Measurements from ENCODE around the gene TWF2.

Gene TWF2

GRCh38 chr3:52229656-52230055, 9.3 kb downstream of the TWF2 start:
- H3K27me3 ChIP-seq (ENCODE audit: control insufficient read depth in 1 of 2, insufficient read depth in 2 of 2, low read length in 2 of 2), result no peaks in the 10 kb centered on the region
- peaks cover 32 to 40% of the 10 kb centered on the region in 2 donors for H3K36me3 ChIP-seq (ENCODE audit: control insufficient read depth in 2 of 2, insufficient read depth in 2 of 2, low read length in 2 of 2)
- no peak overlapping the region for H3K27ac ChIP-seq (ENCODE audit: low read length)
- no peak overlapping the region for H3K9ac ChIP-seq (ENCODE audit: low read length in 2 of 2)
- H3K4me3 ChIP-seq (ENCODE audit: low read length in 2 of 2), result no peak overlapping the region
- peaks cover 8% of the 10 kb centered on the region for H3K4me1 ChIP-seq (ENCODE audit: control insufficient read depth, insufficient read depth, low read length)
- no peaks in the 10 kb centered on the region for H3K9me3 ChIP-seq (ENCODE audit: control insufficient read depth in 2 of 2, low read length in 2 of 2)

DNA sequence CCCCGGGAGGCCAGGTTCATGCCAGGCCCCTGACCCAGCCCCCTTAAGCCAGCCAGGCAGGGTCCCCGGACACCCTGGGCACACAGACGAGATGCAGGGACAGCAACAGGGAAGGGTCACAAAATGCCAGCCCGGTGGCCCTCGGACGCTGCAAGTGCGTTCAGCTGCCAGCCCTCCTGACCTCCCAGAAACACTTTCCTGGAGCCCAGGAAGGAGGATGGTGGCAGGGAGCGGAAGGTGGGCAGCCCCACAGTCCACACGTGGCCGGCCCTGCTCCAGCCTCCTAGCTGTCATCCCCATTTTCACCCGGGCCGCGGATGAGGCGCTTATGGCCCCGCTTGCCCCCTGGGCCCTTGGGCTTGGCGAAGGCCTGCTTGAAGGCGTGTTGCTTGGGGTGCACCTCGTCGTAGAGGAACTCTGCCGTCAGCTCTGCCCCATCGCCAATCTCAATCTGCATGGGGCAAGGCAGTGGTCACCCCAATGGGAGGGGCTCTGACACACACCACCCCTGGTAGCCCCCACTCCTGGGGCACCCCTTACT, 10.1 kb downstream of the TWF2 start:
- Histone ChIP-seq H3K9me3 (ENCODE audit: control insufficient read depth in 2 of 2, low read length in 2 of 2) (no peaks in the 10 kb centered on the region), H3K36me3 (ENCODE audit: control insufficient read depth in 2 of 2, insufficient read depth in 2 of 2, low read length in 2 of 2) (peaks cover 29 to 38% of the 10 kb centered on the region in 2 donors), H3K9ac (ENCODE audit: low read length in 2 of 2) (no peak overlapping the region), H3K27ac (ENCODE audit: low read length) (no peak overlapping the region), H3K27me3 (ENCODE audit: control insufficient read depth in 1 of 2, insufficient read depth in 2 of 2, low read length in 2 of 2) (no peaks in the 10 kb centered on the region), H3K4me1 (ENCODE audit: control insufficient read depth, insufficient read depth, low read length) (peaks cover 5% of the 10 kb centered on the region), H3K4me3 (ENCODE audit: low read length in 2 of 2) (no peak overlapping the region)

DNA sequence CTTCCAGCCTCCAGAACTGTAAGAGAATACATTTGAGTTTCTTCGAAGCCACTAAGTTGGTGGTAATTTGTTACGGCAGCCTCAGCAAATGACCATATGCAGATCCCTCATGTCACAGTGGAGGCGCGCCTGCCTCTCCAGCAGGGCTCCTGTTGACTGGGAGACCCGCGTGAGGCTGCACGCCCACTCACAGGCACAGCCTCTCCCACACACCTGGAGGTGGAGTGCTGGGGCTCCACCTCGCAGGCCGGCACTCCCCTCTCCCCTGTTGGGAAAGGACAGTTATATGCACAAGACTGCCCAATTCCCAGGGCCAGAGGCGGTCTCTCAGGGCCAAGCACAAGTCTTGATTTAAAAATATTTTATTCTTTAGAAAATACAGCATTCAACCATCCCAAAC, 10.7 kb downstream of the TWF2 start:
- Histone ChIP-seq H3K27ac (ENCODE audit: low read length) (no peak overlapping the region), H3K9ac (ENCODE audit: low read length in 2 of 2) (no peak overlapping the region), H3K4me3 (ENCODE audit: low read length in 2 of 2) (no peak overlapping the region), H3K9me3 (ENCODE audit: control insufficient read depth in 2 of 2, low read length in 2 of 2) (no peaks in the 10 kb centered on the region), H3K4me1 (ENCODE audit: control insufficient read depth, insufficient read depth, low read length) (peaks cover 5% of the 10 kb centered on the region), H3K27me3 (ENCODE audit: control insufficient read depth in 1 of 2, insufficient read depth in 2 of 2, low read length in 2 of 2) (no peaks in the 10 kb centered on the region), H3K36me3 (ENCODE audit: control insufficient read depth in 2 of 2, insufficient read depth in 2 of 2, low read length in 2 of 2) (peaks cover 29 to 38% of the 10 kb centered on the region in 2 donors)

DNA sequence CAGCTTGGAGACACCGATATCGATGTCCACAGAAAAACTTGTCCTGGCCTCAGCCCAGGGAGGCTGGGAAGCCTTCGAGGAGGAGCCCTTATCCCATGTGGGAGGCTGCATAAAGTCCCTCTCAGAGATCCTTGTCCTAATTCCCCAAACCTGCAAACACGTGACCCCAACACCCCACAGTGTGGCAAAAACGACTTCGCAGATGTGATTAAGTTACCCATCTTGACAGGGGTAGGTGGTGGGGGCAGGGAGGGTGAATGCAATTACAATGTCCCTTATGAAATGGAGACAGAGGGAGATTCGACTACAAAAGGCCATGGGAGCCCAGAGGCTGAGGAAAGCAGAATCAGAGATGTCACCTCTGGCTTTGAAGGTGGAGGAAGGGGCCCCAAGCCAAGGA, 11.2 kb downstream of the TWF2 start:
- Histone ChIP-seq H3K4me1 (ENCODE audit: control insufficient read depth, insufficient read depth, low read length) (peaks cover 5% of the 10 kb centered on the region), H3K27ac (ENCODE audit: low read length) (no peak overlapping the region), H3K27me3 (ENCODE audit: control insufficient read depth in 1 of 2, insufficient read depth in 2 of 2, low read length in 2 of 2) (no peaks in the 10 kb centered on the region), H3K4me3 (ENCODE audit: low read length in 2 of 2) (no peak overlapping the region), H3K9ac (ENCODE audit: low read length in 2 of 2) (no peak overlapping the region), H3K36me3 (ENCODE audit: control insufficient read depth in 2 of 2, insufficient read depth in 2 of 2, low read length in 2 of 2) (peaks cover 29 to 34% of the 10 kb centered on the region in 2 donors), H3K9me3 (ENCODE audit: control insufficient read depth in 2 of 2, low read length in 2 of 2) (no peaks in the 10 kb centered on the region)

DNA sequence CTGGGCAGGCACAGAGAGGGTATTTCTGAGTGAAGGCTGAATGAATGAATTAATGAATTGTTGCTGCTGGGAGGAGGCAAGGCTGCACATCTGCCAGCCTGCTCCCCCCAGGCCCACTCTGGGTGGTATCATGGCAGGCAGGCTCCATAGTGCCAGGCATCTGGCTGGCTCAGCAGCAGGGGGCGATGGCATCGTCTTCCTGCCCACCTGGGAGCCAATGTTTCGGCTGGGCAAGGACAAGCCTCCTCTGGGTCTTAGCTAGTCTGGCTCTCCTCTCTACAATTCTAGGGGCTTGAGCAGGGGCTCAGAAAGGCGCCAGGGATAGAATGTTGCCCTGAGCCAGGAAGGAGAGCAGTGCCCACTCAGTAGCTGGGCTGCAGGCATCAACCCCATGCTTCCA, 11.8 kb downstream of the TWF2 start:
- Histone ChIP-seq H3K27ac (ENCODE audit: low read length) (no peak overlapping the region), H3K4me1 (ENCODE audit: control insufficient read depth, insufficient read depth, low read length) (peaks cover 2% of the 10 kb centered on the region), H3K27me3 (ENCODE audit: control insufficient read depth in 1 of 2, insufficient read depth in 2 of 2, low read length in 2 of 2) (no peaks in the 10 kb centered on the region), H3K9ac (ENCODE audit: low read length in 2 of 2) (no peak overlapping the region), H3K36me3 (ENCODE audit: control insufficient read depth in 2 of 2, insufficient read depth in 2 of 2, low read length in 2 of 2) (peaks cover 29 to 31% of the 10 kb centered on the region in 2 donors), H3K4me3 (ENCODE audit: low read length in 2 of 2) (no peak overlapping the region), H3K9me3 (ENCODE audit: control insufficient read depth in 2 of 2, low read length in 2 of 2) (no peaks in the 10 kb centered on the region)

- H3K36me3 ChIP-seq (ENCODE audit: control insufficient read depth in 2 of 2, insufficient read depth in 2 of 2, low read length in 2 of 2), result peaks cover 28 to 31% of the 10 kb centered on the region in 2 donors
- H3K9me3 ChIP-seq (ENCODE audit: control insufficient read depth in 2 of 2, low read length in 2 of 2), result no peaks in the 10 kb centered on the region
- H3K4me1 ChIP-seq (ENCODE audit: control insufficient read depth, insufficient read depth, low read length), result peaks cover 3% of the 10 kb centered on the region
- H3K4me3 ChIP-seq (ENCODE audit: low read length in 2 of 2), result no peak overlapping the region
- H3K9ac ChIP-seq (ENCODE audit: low read length in 2 of 2), result no peak overlapping the region
- no peak overlapping the region for H3K27ac ChIP-seq (ENCODE audit: low read length)
- no peaks in the 10 kb centered on the region for H3K27me3 ChIP-seq (ENCODE audit: control insufficient read depth in 1 of 2, insufficient read depth in 2 of 2, low read length in 2 of 2)
Observed at GRCh38 chr3:52226229-52226817, 12.6 kb downstream of the TWF2 start.

DNA sequence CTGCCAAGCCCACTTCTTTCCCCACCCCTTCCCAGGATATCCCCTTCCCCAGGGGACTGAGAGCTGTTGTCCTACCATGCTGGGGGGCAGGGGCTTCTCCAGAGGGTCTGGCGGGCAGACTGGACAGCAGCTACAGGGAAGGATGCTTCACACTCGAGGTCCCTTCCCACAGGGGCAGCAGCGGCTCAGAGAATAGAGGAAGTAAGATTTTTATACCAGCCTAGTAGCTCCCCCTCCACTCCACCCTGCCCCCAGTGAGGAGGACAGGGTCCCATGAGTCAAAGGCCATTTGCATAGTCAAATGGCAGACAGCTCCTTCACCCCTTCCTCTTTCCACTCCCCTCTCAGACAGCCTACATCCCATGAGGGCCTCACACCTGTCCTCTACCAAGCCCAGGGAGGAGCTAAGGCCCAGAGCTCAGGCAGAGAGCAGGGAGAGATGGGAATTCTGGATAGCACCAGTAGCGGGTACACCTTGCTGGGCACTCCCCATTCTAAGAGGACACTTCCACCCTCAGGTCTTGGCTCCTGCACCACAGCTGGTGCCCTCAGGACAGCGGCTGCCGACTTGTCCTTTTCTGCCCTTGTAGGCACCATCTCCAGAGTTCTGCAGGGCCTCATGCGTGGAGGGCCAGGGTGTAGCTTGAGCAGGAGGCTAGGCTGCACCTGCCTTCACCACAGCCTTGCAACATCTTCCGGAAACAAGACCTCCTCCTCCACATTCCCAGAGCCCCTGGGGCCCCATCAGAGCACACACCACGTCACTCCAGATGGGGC, 13.3 kb downstream of the TWF2 start, which contains the start of gene TLR9:
TSS of gene TLR9 (minus strand) at position 194 of the 777 bp plus-strand sequence. CDS start at position 78, 116 bp downstream.
- Histone ChIP-seq H3K4me1 (ENCODE audit: control insufficient read depth, insufficient read depth, low read length) (peaks cover 6% of the 10 kb centered on the region), H3K9ac (ENCODE audit: low read length in 2 of 2) (no peak within 1 kb of the TSS), H3K27ac (ENCODE audit: low read length) (no peak within 1 kb of the TSS), H3K27me3 (ENCODE audit: control insufficient read depth in 1 of 2, insufficient read depth in 2 of 2, low read length in 2 of 2) (no peaks in the 10 kb centered on the region), H3K36me3 (ENCODE audit: control insufficient read depth in 2 of 2, insufficient read depth in 2 of 2, low read length in 2 of 2) (peaks cover 21 to 24% of the 10 kb centered on the region in 2 donors), H3K4me3 (ENCODE audit: low read length in 2 of 2) (no peak within 1 kb of the TSS), H3K9me3 (ENCODE audit: control insufficient read depth in 2 of 2, low read length in 2 of 2) (no peaks in the 10 kb centered on the region)

DNA sequence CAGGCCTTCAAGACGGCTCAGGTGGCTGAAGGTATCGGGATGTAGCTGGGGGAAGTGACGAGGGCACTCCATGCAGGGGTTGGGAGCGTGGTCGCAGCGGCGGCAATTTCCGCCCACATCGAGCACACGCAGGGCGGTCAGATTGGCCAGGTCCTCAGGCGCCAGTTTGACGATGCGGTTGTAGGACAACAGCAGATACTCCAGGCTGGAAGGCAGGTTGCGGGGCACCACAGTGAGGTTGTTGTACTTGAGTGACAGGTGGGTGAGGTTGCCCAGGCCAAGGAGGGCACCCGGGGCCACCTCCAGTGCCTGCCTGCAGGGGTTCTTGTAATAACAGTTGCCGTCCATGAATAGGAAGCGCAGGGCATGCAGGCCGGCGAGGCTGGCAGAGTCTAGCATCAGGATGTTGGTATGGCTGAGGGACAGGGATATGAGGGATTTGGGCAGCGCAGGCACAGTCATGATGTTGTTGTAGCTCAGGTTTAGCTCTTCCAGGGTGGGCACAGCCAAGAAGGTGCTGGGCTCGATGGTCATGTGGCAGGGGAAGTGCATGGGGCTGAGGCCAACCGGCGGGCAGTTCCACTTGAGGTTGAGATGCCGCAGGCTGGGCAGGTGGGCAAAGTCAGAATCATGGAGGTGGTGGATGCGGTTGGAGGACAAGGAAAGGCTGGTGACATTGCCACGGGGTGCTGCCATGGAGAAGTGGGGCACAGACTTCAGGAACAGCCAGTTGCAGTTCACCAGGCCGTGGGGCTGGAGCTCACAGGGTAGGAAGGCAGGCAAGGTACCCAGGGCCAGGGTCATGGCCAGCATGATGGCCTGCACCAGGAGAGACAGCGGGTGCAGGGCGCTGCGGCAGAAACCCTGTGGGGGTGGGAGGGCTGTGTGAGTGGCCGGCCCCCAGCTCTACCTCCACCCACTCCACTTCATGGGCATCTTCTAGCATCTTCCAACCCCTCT, 15.2 kb downstream of the TWF2 start:
- peaks cover 8% of the 10 kb centered on the region for H3K4me1 ChIP-seq (ENCODE audit: control insufficient read depth, insufficient read depth, low read length)
- H3K9ac ChIP-seq (ENCODE audit: low read length in 2 of 2), result no peak overlapping the region
- H3K9me3 ChIP-seq (ENCODE audit: control insufficient read depth in 2 of 2, low read length in 2 of 2), result no peaks in the 10 kb centered on the region
- H3K4me3 ChIP-seq (ENCODE audit: low read length in 2 of 2), result no peak overlapping the region
- H3K27me3 ChIP-seq (ENCODE audit: control insufficient read depth in 1 of 2, insufficient read depth in 2 of 2, low read length in 2 of 2), result no peaks in the 10 kb centered on the region
- H3K36me3 ChIP-seq (ENCODE audit: control insufficient read depth in 2 of 2, insufficient read depth in 2 of 2, low read length in 2 of 2), result peaks cover 2 to 7% of the 10 kb centered on the region in 2 donors
- no peak overlapping the region for H3K27ac ChIP-seq (ENCODE audit: low read length)

- H3K36me3 ChIP-seq (ENCODE audit: control insufficient read depth in 2 of 2, insufficient read depth in 2 of 2, low read length in 2 of 2), result peaks cover 0 to 1% of the 10 kb centered on the region in 2 donors
- no peaks in the 10 kb centered on the region for H3K9me3 ChIP-seq (ENCODE audit: control insufficient read depth in 2 of 2, low read length in 2 of 2)
- no peak overlapping the region for H3K27ac ChIP-seq (ENCODE audit: low read length)
- H3K9ac ChIP-seq (ENCODE audit: low read length in 2 of 2), result no peak overlapping the region
- H3K4me3 ChIP-seq (ENCODE audit: low read length in 2 of 2), result no peak overlapping the region
- peaks cover 10% of the 10 kb centered on the region for H3K4me1 ChIP-seq (ENCODE audit: control insufficient read depth, insufficient read depth, low read length)
- no peaks in the 10 kb centered on the region for H3K27me3 ChIP-seq (ENCODE audit: control insufficient read depth in 1 of 2, insufficient read depth in 2 of 2, low read length in 2 of 2)
Observed at GRCh38 chr3:52222319-52223221, 16.4 kb downstream of the TWF2 start.

Measured in stomach smooth muscle (tissue), 2 donors.